ENCODE measurements around the gene KRTAP10-8. TPM values are rescaled to one million over a fixed set of nuclear protein-coding genes. Genes with fewer than 3 reads are reported as not detected.

The KRTAP10-8 gene, protein sequence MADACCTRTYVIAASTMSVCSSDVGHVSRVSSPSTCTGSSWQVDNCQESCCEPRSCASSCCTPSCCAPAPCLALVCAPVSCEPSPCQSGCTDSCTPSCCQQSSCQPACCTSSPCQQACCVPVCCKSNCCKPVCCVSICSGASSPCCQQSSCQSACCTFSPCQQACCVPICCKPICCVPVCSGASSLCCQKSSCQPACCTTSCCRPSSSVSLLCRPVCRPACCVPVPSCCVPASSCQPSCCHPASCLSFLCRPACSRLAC
- total RNA-seq (2012; rRNA removed): not detected in 2 replicates
- not detected in 2 replicates for polyA plus RNA-seq (2012; rRNA removed)
- not detected in 2 replicates for polyA plus RNA-seq (2012; cell fraction: cytosol; rRNA removed)
- not detected in 2 replicates for polyA plus RNA-seq (2012; cell fraction: nucleus; rRNA removed; ENCODE audit: low replicate concordance)
- not detected for Bru-seq, nascent RNA
- not detected for BruChase-seq, experiment 1, labeled RNA remaining after a 6-hour chase
- BruChase-seq, experiment 2, labeled RNA remaining after a 2-hour chase: not detected
- long read RNA-seq: 0 reads

DNA sequence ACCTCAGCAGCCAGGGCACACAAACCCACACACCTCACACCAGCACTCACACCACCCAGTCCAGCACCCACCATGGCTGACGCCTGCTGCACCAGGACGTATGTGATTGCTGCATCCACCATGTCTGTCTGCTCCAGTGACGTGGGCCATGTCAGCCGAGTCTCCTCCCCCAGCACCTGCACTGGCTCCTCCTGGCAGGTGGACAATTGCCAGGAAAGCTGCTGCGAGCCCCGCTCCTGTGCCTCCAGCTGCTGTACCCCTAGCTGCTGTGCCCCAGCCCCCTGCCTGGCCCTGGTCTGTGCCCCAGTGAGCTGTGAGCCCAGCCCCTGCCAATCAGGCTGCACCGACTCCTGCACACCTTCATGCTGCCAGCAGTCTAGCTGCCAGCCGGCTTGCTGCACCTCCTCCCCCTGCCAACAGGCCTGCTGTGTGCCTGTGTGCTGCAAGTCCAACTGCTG, at the start of gene KRTAP10-8:
Gene KRTAP10-8 (plus strand): TSS at position 51 of the 458 bp plus-strand sequence. CDS start 22 bp downstream, at position 73.
- Histone ChIP-seq H3K9ac (ENCODE audit: low read depth, low read length) (no peak within 1 kb of the TSS), H2BK120ac (ENCODE audit: low read depth, low read length) (no peak within 1 kb of the TSS), H3K18ac (ENCODE audit: low read depth, low read length) (no peak within 1 kb of the TSS), H3K9me3 (ENCODE audit: control insufficient read depth, insufficient read depth, low read length) (peaks cover 13% of the 10 kb centered on the region), H3K79me1 (ENCODE audit: low read depth in 1 of 2, low read length in 2 of 2) (no peaks in the 10 kb centered on the region), H2BK20ac (ENCODE audit: low read depth, low read length) (no peak within 1 kb of the TSS), H3K27me3 (ENCODE audit: control insufficient read depth, insufficient read depth, low read length) (peaks cover under 1% of the 10 kb centered on the region; the same call in 1 of the 2 replicates), H2BK15ac (ENCODE audit: low read depth, low read length) (no peak within 1 kb of the TSS), H3K4me3 (ENCODE audit: insufficient read depth, low read depth, low read length) (no peak within 1 kb of the TSS), H4K91ac (ENCODE audit: insufficient read depth, low read depth, low read length) (no peak within 1 kb of the TSS), H3K56ac (ENCODE audit: extremely low read depth, insufficient read depth, low read length) (no peak within 1 kb of the TSS), H2BK5ac (ENCODE audit: low read depth, low read length, poor library complexity, severe bottlenecking) (no peak within 1 kb of the TSS), H3K36me3 (ENCODE audit: control insufficient read depth, insufficient read depth, low read length) (no peaks in the 10 kb centered on the region), H4K20me1 (ENCODE audit: insufficient read depth, low read length) (no peaks in the 10 kb centered on the region), H3K23ac (ENCODE audit: low read depth, low read length) (no peak within 1 kb of the TSS), H3K4me1 (ENCODE audit: control insufficient read depth, insufficient read depth, low read length) (no peaks in the 10 kb centered on the region), H3K27ac (ENCODE audit: insufficient read depth, low read length) (no peak within 1 kb of the TSS), H2AK9ac (replicated peaks; ENCODE audit: low read depth, low read length, poor library complexity) (no peak within 1 kb of the TSS), H4K5ac (ENCODE audit: low read depth, low read length) (no peak within 1 kb of the TSS), H3K9me1 (ENCODE audit: insufficient read depth, low read length) (no peaks in the 10 kb centered on the region), H4K8ac (ENCODE audit: low read depth in 2 of 2, low read length in 2 of 2) (no peak within 1 kb of the TSS), H3K4me2 (ENCODE audit: low read depth, low read length) (no peak within 1 kb of the TSS), H3K4ac (ENCODE audit: low read depth, low read length) (no peak within 1 kb of the TSS), H2AK5ac (ENCODE audit: low read depth, low read length) (no peak within 1 kb of the TSS), H3K14ac (replicated peaks; ENCODE audit: low read depth, low read length) (no peak within 1 kb of the TSS), H2AFZ (replicated peaks; ENCODE audit: low read length, poor library complexity) (no peak within 1 kb of the TSS)
- intact Hi-C loops (cut with micrococcal nuclease): no loop called here
- CTCF ChIA-PET: no interaction called here
- POLR2A ChIA-PET (ENCODE audit: unreplicated experiment): no interaction called here
- in situ Hi-C loops (cut with MboI; ENCODE audit: low sequenced_read_pairs): no loop called here
- dilution Hi-C loops (cut with HindIII; ENCODE audit: low sequenced_read_pairs, unreplicated experiment): no loop called here
- no peak for ATAC-seq (ENCODE audit: low read depth)
- DNase-seq: no peak
- 71% methylated on average over 2 of the region's 8 CpGs; no CpG with 5 or more reads in 1 of the 2 experiments for WGBS, 2 experiments (ENCODE audit: extremely low coverage in 2 of 2, insufficient read length in 1 of 2)
- no TSS peak for BruUV-seq (replicated peaks)
- TF ChIP-seq RAD21 (IDR thresholded peaks at IDR 0.05; ENCODE audit: low read length) (no peak), MXI1 (IDR thresholded peaks at IDR 0.05; ENCODE audit: borderline replicate concordance, low read depth, low read length) (no peak), SMC3 (IDR thresholded peaks at IDR 0.05; ENCODE audit: low read depth, low read length) (no peak), RCOR1 (IDR thresholded peaks at IDR 0.05; ENCODE audit: insufficient replicate concordance, low read length) (no peak), RFX5 (IDR thresholded peaks at IDR 0.05; ENCODE audit: low read depth, low read length) (no peak), MAFK (IDR thresholded peaks at IDR 0.05; ENCODE audit: low read depth, low read length) (no peak), BHLHE40 (IDR thresholded peaks at IDR 0.05; ENCODE audit: low read depth, low read length) (no peak), MAZ (IDR thresholded peaks at IDR 0.05; ENCODE audit: borderline replicate concordance, low read depth, low read length) (no peak), POLR2A (IDR thresholded peaks at IDR 0.05; ENCODE audit: low read depth, low read length) (no peak), NFE2L2 (IDR thresholded peaks at IDR 0.05; ENCODE audit: low read depth, low read length) (no peak), CEBPB (IDR thresholded peaks at IDR 0.05; ENCODE audit: low read depth, low read length) (no peak), CTCF (conservative IDR thresholded peaks at IDR 0.05; ENCODE audit: low read depth, low read length) (no peak), CHD1 (IDR thresholded peaks at IDR 0.05; ENCODE audit: low read depth, low read length) (no peak)
- TF ChIP-seq, protein P1, sequence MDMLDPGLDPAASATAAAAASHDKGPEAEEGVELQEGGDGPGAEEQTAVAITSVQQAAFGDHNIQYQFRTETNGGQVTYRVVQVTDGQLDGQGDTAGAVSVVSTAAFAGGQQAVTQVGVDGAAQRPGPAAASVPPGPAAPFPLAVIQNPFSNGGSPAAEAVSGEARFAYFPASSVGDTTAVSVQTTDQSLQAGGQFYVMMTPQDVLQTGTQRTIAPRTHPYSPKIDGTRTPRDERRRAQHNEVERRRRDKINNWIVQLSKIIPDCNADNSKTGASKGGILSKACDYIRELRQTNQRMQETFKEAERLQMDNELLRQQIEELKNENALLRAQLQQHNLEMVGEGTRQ (IDR thresholded peaks at IDR 0.05; ENCODE audit: low read depth, low read length): no peak
- TF ChIP-seq, protein P2, sequence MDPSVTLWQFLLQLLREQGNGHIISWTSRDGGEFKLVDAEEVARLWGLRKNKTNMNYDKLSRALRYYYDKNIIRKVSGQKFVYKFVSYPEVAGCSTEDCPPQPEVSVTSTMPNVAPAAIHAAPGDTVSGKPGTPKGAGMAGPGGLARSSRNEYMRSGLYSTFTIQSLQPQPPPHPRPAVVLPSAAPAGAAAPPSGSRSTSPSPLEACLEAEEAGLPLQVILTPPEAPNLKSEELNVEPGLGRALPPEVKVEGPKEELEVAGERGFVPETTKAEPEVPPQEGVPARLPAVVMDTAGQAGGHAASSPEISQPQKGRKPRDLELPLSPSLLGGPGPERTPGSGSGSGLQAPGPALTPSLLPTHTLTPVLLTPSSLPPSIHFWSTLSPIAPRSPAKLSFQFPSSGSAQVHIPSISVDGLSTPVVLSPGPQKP (IDR thresholded peaks at IDR 0.05; ENCODE audit: borderline replicate concordance, low read depth, low read length): no peak

All from IMR-90 (cell line).